SK-N-SH (cell line): ENCODE measurements around the gene SMIM26. TPM values are rescaled to one million over a fixed set of nuclear protein-coding genes. Genes with fewer than 3 reads are reported as not detected.
"Not testable (repeated sequence)": the region's sequence is repeated elsewhere in the genome, so short reads cannot be mapped to it uniquely, and the experiment has no call there.

Experiments
- CTCF ChIA-PET: fragments of 300-600, 350-600 bp; formaldehyde crosslinking; extraction: SDS; loops from one replicate; lab custom pipeline; 2021; lab: Yijun Ruan, JAX
- POLR2A ChIA-PET: fragments of 350-600 bp; sonication (Branson Sonifier 250); formaldehyde crosslinking; extraction: SDS; loops from one replicate; lab custom pipeline; 2020; ENCODE audit warnings: antibody characterized with exemption, inconsistent platforms; lab: Yijun Ruan, JAX
- DNase-seq: peaks from one replicate; pipeline ENCODE4 v3.0.0; 2012
- H2AFZ ChIP-seq: fragments of 200-600 bp; sonication (generic); 2 replicates; pipeline ENCODE4 v1.8.1; 2016; ENCODE audit warnings: antibody characterized with exemption, mild to moderate bottlenecking, low read depth
- H3F3A ChIP-seq: fragments of 200-600 bp; sonication (generic); replicated peaks from 2 replicates; pipeline ENCODE3; 2016; ENCODE audit warnings: antibody characterized with exemption, mild to moderate bottlenecking; ENCODE audit not compliant: insufficient read depth
- H3K27ac ChIP-seq, 2 experiments: fragments of 200-500 bp in 1 of 2; fragments of 200-600 bp in 1 of 2; sonication (Bioruptor generic) in 1 of 2; sonication (generic), shearing (Covaris generic) in 1 of 2; 2 replicates each; pipeline versions ENCODE4 v1.5.1 to v1.6.1; 2014 to 2016; ENCODE audit warnings: low read depth in 2 of 2, inconsistent platforms in 1 of 2, low read length in 1 of 2, mild to moderate bottlenecking in 1 of 2, mixed read lengths in 1 of 2
- H3K27me3 ChIP-seq: fragments of 200-600 bp; sonication (generic), shearing (Covaris generic); 2 replicates; pipeline ENCODE4 v1.6.1; 2016; ENCODE audit warnings: mixed run types; ENCODE audit not compliant: insufficient read depth
- H3K36me3 ChIP-seq, 2 experiments: fragments of 200-500 bp in 1 of 2; fragments of 200-600 bp in 1 of 2; sonication (Bioruptor generic) in 1 of 2; sonication (generic) in 1 of 2; replicated peaks in 1 of 2; 2 replicates each; pipeline versions ENCODE3 to v1.5.1; 2014 to 2016; ENCODE audit warnings: low read length in 1 of 2, mild to moderate bottlenecking in 1 of 2; ENCODE audit not compliant: insufficient read depth in 2 of 2, control insufficient read depth in 1 of 2
- H3K4me1 ChIP-seq, 2 experiments: fragments of 200-500 bp in 1 of 2; fragments of 200-600 bp in 1 of 2; sonication (Bioruptor generic) in 1 of 2; sonication (generic), shearing (Covaris generic) in 1 of 2; 2 replicates each; pipeline versions ENCODE4 v1.5.1 to v1.6.1; 2014 to 2016; ENCODE audit warnings: low read depth in 1 of 2, low read length in 1 of 2, mixed run types in 1 of 2; ENCODE audit not compliant: insufficient read depth in 2 of 2, control insufficient read depth in 1 of 2
- H3K4me2 ChIP-seq: fragments of 200-600 bp; sonication (generic), shearing (Covaris generic); 2 replicates; pipeline ENCODE4 v1.6.1; 2017; ENCODE audit warnings: mixed run types
- H3K4me3 ChIP-seq, 2 experiments: fragments of 200-500 bp in 1 of 2; fragments of 200-600 bp in 1 of 2; sonication (Bioruptor generic) in 1 of 2; sonication (generic), shearing (Covaris generic) in 1 of 2; 2 replicates each; pipeline versions ENCODE4 v1.5.1 to v1.8.1; 2014 to 2016; ENCODE audit warnings: low read depth in 2 of 2, inconsistent platforms in 1 of 2, low read length in 1 of 2, mild to moderate bottlenecking in 1 of 2, mixed read lengths in 1 of 2, moderate library complexity in 1 of 2
- H3K79me2 ChIP-seq: fragments of 200-600 bp; sonication (generic); 2 replicates; pipeline ENCODE4 v1.8.1; 2017; ENCODE audit warnings: mild to moderate bottlenecking; ENCODE audit not compliant: insufficient read depth
- H3K9ac ChIP-seq: fragments of 200-600 bp; sonication (generic); 2 replicates; pipeline ENCODE4 v1.6.1; 2017; ENCODE audit warnings: mixed run types
- H3K9me2 ChIP-seq: fragments of 200-600 bp; sonication (generic); 2 replicates; pipeline ENCODE4 v1.6.1; 2017; ENCODE audit warnings: mixed run types
- H3K9me3 ChIP-seq: fragments of 200-600 bp; sonication (generic); 2 replicates; pipeline ENCODE4 v1.6.1; 2017; ENCODE audit warnings: mixed run types, mild to moderate bottlenecking, moderate library complexity
- H4K20me1 ChIP-seq: fragments of 200-600 bp; sonication (generic); 2 replicates; pipeline ENCODE4 v1.6.1; 2017; ENCODE audit warnings: mild to moderate bottlenecking, mixed run types; ENCODE audit not compliant: insufficient read depth
- EP300 ChIP-seq, 2 experiments: IDR thresholded peaks; 2 replicates each; pipeline versions ENCODE4 v1.4.0 to v1.6.1; 2012; ENCODE audit warnings: borderline replicate concordance in 1 of 2, low read depth in 1 of 2, low read length in 1 of 2
- FOXJ3 ChIP-seq: sonication (generic); formaldehyde crosslinking; IDR thresholded peaks from 2 replicates; pipeline ENCODE4 v1.5.1; 2020; ENCODE audit warnings: mild to moderate bottlenecking, missing genetic modification reagents
- FOXM1 ChIP-seq: IDR thresholded peaks from 2 replicates; pipeline ENCODE4 v1.4.0; 2012; ENCODE audit warnings: low read depth, mild to moderate bottlenecking
- JUND ChIP-seq: IDR thresholded peaks from 2 replicates; pipeline ENCODE4 v1.4.0; 2012
- MEF2A ChIP-seq: IDR thresholded peaks from 2 replicates; pipeline ENCODE4 v1.4.0; 2012; ENCODE audit warnings: low read depth, borderline replicate concordance
- MXI1 ChIP-seq: IDR thresholded peaks from 2 replicates; pipeline ENCODE4 v1.6.1; 2012; ENCODE audit warnings: mild to moderate bottlenecking, low read depth, low read length, improper control_type of control experiment
- NFIC ChIP-seq: IDR thresholded peaks from 2 replicates; pipeline ENCODE4 v1.4.0; 2012; ENCODE audit warnings: borderline replicate concordance
- NRF1 ChIP-seq: IDR thresholded peaks from 2 replicates; pipeline ENCODE4 v1.6.1; 2012; ENCODE audit warnings: low read depth, mild to moderate bottlenecking, low read length
- RCOR1 ChIP-seq: fragments of 150-350 bp; IDR thresholded peaks from 2 replicates; pipeline ENCODE4 v1.6.1; 2017; ENCODE audit warnings: antibody characterized with exemption, low read length
- RXRA ChIP-seq: IDR thresholded peaks from 2 replicates; pipeline ENCODE4 v1.4.0; 2012; ENCODE audit warnings: low read depth, mild to moderate bottlenecking, borderline replicate concordance
- SIN3A ChIP-seq: IDR thresholded peaks from 2 replicates; pipeline ENCODE4 v1.6.1; 2012; ENCODE audit warnings: low read depth, mild to moderate bottlenecking, low read length, moderate library complexity, borderline replicate concordance
- TEAD4 ChIP-seq: IDR thresholded peaks from 2 replicates; pipeline ENCODE4 v1.4.0; 2012; ENCODE audit warnings: mild to moderate bottlenecking, borderline replicate concordance; ENCODE audit not compliant: insufficient read depth
- YY1 ChIP-seq: IDR thresholded peaks from 2 replicates; pipeline ENCODE4 v1.4.0; 2012; ENCODE audit warnings: low read depth, mild to moderate bottlenecking
- WGBS: methylation state at CpG from one replicate; pipeline ENCODE4 v1.1.6; 2017; ENCODE audit warnings: low lambda C conversion rate; 5-methylcytosine and 5-hydroxymethylcytosine counted together
- polyA plus RNA-seq, 3 experiments: library from polyadenylated mRNA; depleted of rRNA; stranded (reverse); fragments of >200 nt; gene quantifications; 2 replicates each; pipeline ENCODE4 v1.2.3, GENCODE V29; 2012
- TF ChIP-seq, protein P1 (sequence below): IDR thresholded peaks from 2 replicates; pipeline ENCODE4 v1.4.0; 2012; ENCODE audit warnings: low read depth
- TF ChIP-seq, protein P2 (sequence below): fragments of 200-600 bp; sonication (generic); IDR thresholded peaks from 2 replicates; pipeline ENCODE4 v1.6.1; 2017; ENCODE audit warnings: antibody characterized with exemption, mild to moderate bottlenecking, moderate library complexity
- TF ChIP-seq, protein P3 (sequence below): IDR thresholded peaks from 2 replicates; pipeline ENCODE4 v1.4.0; 2012; ENCODE audit warnings: low read depth, borderline replicate concordance
- TF ChIP-seq, protein P4 (sequence below): fragments of 150-350 bp; IDR thresholded peaks from 2 replicates; pipeline ENCODE4 v1.6.1; 2017; ENCODE audit warnings: antibody characterized with exemption, low read length, low read depth, borderline replicate concordance
- TF ChIP-seq, protein P5 (sequence below): IDR thresholded peaks from 2 replicates; pipeline ENCODE4 v1.4.0; 2012; ENCODE audit warnings: low read depth, borderline replicate concordance

Gene SMIM26
- polyA plus RNA-seq, 1 of the 3 experiments (the other 2 are of a cell fraction) = 155 TPM

DNA sequence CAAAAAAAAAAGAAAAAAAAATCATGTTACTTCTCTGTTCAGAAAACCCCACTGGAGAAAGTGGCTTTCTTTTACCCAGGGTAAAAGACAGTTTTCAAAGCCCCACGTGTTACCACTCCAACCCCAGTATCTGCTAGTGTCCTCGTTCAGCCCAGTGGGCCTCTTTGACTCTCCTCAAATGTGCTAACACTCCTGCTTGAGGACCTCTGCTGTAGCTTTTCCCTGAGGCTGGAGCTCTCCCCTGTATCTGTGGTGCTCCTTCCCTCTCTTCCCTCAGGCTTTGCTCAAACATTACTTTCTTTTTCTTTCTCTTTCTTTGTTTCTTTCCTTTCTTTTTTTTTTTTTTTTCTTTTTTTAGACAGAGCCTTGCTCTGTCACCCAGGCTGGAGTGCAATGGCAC lies 44.2 kb upstream of the SMIM26 start:
- no peaks in the 10 kb centered on the region for H3K27me3 ChIP-seq
- no peaks in the 10 kb centered on the region for H3K9me2 ChIP-seq
- 90% methylated on average over 2 of the region's 2 CpGs for WGBS
- no peak overlapping the region for H2AFZ ChIP-seq
- H3K36me3 ChIP-seq = peaks cover 29 to 35% of the 10 kb centered on the region in 2 experiments
- H4K20me1 ChIP-seq = no peaks in the 10 kb centered on the region
- TF ChIP-seq, protein P1, sequence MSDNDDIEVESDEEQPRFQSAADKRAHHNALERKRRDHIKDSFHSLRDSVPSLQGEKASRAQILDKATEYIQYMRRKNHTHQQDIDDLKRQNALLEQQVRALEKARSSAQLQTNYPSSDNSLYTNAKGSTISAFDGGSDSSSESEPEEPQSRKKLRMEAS = no peak
- no peak for TF ChIP-seq MEF2A
- no peak for TF ChIP-seq EP300 (IDR thresholded peaks at IDR 0.05; ENCODE audit: borderline replicate concordance in 1 of 2, low read depth in 1 of 2, low read length in 1 of 2)
- TF ChIP-seq, protein P2, sequence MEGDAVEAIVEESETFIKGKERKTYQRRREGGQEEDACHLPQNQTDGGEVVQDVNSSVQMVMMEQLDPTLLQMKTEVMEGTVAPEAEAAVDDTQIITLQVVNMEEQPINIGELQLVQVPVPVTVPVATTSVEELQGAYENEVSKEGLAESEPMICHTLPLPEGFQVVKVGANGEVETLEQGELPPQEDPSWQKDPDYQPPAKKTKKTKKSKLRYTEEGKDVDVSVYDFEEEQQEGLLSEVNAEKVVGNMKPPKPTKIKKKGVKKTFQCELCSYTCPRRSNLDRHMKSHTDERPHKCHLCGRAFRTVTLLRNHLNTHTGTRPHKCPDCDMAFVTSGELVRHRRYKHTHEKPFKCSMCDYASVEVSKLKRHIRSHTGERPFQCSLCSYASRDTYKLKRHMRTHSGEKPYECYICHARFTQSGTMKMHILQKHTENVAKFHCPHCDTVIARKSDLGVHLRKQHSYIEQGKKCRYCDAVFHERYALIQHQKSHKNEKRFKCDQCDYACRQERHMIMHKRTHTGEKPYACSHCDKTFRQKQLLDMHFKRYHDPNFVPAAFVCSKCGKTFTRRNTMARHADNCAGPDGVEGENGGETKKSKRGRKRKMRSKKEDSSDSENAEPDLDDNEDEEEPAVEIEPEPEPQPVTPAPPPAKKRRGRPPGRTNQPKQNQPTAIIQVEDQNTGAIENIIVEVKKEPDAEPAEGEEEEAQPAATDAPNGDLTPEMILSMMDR = no peak
- TF ChIP-seq TEAD4 = no peak
- TF ChIP-seq MXI1 = no peak
- TF ChIP-seq RXRA = no peak
- no peaks in the 10 kb centered on the region for H3F3A ChIP-seq
- no peak overlapping the region for H3K9ac ChIP-seq
- no peak overlapping the region for H3K4me3 ChIP-seq
- no peaks in the 10 kb centered on the region for H3K9me3 ChIP-seq
- no peak for DNase-seq
- peaks cover 14% of the 10 kb centered on the region; the same call in 1 of the 2 replicates for H3K79me2 ChIP-seq
- H3K4me2 ChIP-seq = no peak overlapping the region
- H3K4me1 ChIP-seq = no peaks in the 10 kb centered on the region
- POLR2A ChIA-PET = no interaction called here
- no peak overlapping the region for H3K27ac ChIP-seq
- CTCF ChIA-PET = no interaction called here

DNA sequence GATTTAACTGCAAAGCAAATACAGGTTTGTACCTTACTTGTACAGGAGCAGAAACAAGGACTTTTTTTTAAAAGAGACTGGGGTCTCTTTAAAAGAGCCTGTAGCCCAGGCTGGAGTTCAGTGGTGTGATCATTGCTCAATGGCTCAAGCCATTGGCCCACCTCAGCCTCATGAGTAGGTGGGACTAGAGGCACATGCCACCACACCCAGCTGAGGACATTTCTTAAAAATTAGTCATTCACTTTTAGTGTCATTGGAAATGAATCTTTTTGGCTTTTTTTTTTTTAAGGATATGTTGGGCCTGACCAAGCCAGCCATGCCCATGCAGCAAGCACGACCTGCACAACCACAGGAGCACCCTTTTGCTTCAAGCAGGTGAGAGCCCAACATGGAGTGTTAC lies 42.6 kb upstream of the SMIM26 start:
- Histone ChIP-seq H3K9ac (no peak overlapping the region), H3K79me2 (peaks cover 3% of the 10 kb centered on the region; the same call in 1 of the 2 replicates), H3K4me2 (no peak overlapping the region), H3K4me3 (no peak overlapping the region), H2AFZ (no peak overlapping the region), H3K9me2 (no peaks in the 10 kb centered on the region), H3K36me3 (peaks cover 29 to 51% of the 10 kb centered on the region in 2 experiments), H3K9me3 (no peaks in the 10 kb centered on the region), H3K4me1 (no peaks in the 10 kb centered on the region), H3K27me3 (no peaks in the 10 kb centered on the region), H3F3A (no peaks in the 10 kb centered on the region), H3K27ac (no peak overlapping the region), H4K20me1 (no peaks in the 10 kb centered on the region)
- TF ChIP-seq, protein P3, sequence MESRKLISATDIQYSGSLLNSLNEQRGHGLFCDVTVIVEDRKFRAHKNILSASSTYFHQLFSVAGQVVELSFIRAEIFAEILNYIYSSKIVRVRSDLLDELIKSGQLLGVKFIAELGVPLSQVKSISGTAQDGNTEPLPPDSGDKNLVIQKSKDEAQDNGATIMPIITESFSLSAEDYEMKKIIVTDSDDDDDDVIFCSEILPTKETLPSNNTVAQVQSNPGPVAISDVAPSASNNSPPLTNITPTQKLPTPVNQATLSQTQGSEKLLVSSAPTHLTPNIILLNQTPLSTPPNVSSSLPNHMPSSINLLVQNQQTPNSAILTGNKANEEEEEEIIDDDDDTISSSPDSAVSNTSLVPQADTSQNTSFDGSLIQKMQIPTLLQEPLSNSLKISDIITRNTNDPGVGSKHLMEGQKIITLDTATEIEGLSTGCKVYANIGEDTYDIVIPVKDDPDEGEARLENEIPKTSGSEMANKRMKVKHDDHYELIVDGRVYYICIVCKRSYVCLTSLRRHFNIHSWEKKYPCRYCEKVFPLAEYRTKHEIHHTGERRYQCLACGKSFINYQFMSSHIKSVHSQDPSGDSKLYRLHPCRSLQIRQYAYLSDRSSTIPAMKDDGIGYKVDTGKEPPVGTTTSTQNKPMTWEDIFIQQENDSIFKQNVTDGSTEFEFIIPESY = no peak
- TF ChIP-seq RCOR1 = no peak
- TF ChIP-seq RXRA = no peak
- no peak for TF ChIP-seq NFIC
- TF ChIP-seq NRF1 = no peak
- no peak for TF ChIP-seq JUND
- TF ChIP-seq YY1 = no peak
- TF ChIP-seq FOXJ3 = no peak
- no peak for TF ChIP-seq FOXM1
- TF ChIP-seq, protein P4, sequence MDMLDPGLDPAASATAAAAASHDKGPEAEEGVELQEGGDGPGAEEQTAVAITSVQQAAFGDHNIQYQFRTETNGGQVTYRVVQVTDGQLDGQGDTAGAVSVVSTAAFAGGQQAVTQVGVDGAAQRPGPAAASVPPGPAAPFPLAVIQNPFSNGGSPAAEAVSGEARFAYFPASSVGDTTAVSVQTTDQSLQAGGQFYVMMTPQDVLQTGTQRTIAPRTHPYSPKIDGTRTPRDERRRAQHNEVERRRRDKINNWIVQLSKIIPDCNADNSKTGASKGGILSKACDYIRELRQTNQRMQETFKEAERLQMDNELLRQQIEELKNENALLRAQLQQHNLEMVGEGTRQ = no peak
- TF ChIP-seq SIN3A = no peak
- TF ChIP-seq, protein P5, sequence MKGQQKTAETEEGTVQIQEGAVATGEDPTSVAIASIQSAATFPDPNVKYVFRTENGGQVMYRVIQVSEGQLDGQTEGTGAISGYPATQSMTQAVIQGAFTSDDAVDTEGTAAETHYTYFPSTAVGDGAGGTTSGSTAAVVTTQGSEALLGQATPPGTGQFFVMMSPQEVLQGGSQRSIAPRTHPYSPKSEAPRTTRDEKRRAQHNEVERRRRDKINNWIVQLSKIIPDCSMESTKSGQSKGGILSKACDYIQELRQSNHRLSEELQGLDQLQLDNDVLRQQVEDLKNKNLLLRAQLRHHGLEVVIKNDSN = no peak
- no peak for DNase-seq
- CTCF ChIA-PET = no interaction called here
- WGBS = 88% methylated on average over 1 of the region's 1 CpG
- POLR2A ChIA-PET = no interaction called here

DNA sequence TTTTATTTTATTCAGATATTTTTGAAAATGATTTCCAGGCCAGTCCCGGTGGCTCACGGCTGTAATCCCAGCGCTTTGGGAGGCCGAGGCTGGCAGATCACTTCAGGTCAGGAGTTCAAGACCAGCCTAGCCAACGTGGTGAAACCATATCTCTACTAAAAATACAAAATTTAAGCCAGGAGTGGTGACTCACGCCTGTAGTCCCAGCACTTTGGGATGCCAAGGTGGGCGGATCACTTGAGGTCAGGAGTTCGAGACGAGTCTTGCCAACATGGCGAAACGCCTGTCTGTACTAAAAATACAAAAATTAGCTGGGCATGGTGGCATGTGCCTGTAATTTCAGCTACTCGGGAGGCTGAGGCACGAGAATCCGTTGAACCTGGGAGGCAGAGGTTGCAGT lies 40.5 kb upstream of the SMIM26 start:
- H3K27ac ChIP-seq, H3K4me2 ChIP-seq, DNase-seq, H3K4me1 ChIP-seq, CTCF ChIA-PET, H3K9me3 ChIP-seq, H3K27me3 ChIP-seq, H3K79me2 ChIP-seq, H3K9me2 ChIP-seq, H3F3A ChIP-seq, POLR2A ChIA-PET, H4K20me1 ChIP-seq, H3K9ac ChIP-seq, H3K4me3 ChIP-seq, H2AFZ ChIP-seq: not testable (repeated sequence)
- H3K36me3 ChIP-seq = peaks cover 37 to 69% of the 10 kb centered on the region in 2 experiments
- WGBS = 87% methylated on average over 14 of the region's 14 CpGs
